Eye (tissue), 1 donor: Measurements from ENCODE around the gene TBX19.
"Not testable (repeated sequence)": the region's sequence is repeated elsewhere in the genome, so short reads cannot be mapped to it uniquely, and the experiment has no call there.

Experiments used
- DNase-seq: peaks from one replicate; pipeline ENCODE4 v3.0.0-alpha.2; 2015

TBX19 gene

GRCh38 chr1:168320800-168321450 is 40.2 kb downstream of the TBX19 start:
- no peak for DNase-seq

GRCh38 chr1:168321945-168322344 is 41.3 kb downstream of the TBX19 start:
- DNase-seq = no peak

- DNase-seq = no peak
Observed at GRCh38 chr1:168324745-168325425, 44.2 kb downstream of the TBX19 start.

GRCh38 chr1:168328731-168329364 is 48.2 kb downstream of the TBX19 start:
- peak; percentile 57 for DNase-seq

DNA sequence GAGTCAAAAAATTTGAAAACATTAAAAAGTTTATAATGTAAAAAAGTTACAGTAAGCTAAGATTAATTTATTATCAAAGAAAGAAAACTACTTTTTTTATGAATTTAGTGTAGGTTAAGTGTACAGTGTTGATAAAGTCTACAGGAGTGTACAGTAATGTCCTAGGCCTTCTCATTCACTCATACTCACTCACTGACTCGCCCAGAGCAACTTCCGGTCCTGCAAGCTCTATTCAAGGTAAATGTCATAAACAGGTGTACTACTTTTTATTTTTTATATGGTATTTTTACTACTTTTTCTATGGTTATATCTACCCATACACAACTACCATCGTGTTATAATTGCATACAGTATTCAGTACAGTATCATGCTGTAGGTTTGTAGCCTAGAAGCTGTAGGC is 49.6 kb downstream of the TBX19 start:
- DNase-seq = no peak

DNA sequence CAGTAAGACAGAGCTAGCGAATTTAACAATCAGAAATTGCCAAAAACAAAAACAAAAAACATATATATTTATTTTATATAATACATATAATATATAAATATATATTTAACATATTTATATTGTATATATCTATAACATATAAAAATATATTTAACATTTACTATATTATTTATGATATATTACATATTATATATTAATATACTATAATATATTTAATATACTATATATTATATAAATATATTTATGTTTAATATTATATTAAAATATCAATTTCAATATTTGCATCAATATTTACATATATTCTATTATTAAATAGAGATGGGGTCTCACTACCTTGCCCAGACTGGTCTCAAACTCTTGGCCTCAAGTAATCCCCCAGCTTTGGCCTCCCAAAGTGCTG is 50.9 kb downstream of the TBX19 start:
- no peak for DNase-seq

- DNase-seq = no peak
Observed at GRCh38 chr1:168333562-168334276, 53.0 kb downstream of the TBX19 start.

DNA sequence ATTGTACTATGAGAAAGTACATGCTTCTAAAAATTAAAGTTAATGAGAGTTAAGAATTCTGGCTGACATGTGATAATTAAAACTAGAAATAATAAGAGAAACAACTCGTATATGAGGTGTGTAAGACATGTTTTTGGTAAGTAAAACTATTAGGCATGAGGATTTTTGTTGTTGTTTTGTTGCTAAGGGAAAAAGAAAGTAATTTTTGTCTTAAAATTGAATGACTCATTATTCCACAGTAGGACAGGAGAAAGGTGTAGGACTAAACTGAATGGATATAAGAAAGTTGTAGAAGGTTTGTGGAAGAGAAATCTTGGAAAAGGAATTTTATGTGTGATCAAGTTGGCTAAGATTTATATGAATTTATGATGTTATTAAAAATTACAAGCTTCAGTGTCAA is 54.8 kb downstream of the TBX19 start:
- DNase-seq = no peak

- no peak for DNase-seq
Observed at GRCh38 chr1:168338589-168339503, 58.2 kb downstream of the TBX19 start.

- no peak for DNase-seq
Observed at GRCh38 chr1:168340781-168341482, 60.3 kb downstream of the TBX19 start.

DNA sequence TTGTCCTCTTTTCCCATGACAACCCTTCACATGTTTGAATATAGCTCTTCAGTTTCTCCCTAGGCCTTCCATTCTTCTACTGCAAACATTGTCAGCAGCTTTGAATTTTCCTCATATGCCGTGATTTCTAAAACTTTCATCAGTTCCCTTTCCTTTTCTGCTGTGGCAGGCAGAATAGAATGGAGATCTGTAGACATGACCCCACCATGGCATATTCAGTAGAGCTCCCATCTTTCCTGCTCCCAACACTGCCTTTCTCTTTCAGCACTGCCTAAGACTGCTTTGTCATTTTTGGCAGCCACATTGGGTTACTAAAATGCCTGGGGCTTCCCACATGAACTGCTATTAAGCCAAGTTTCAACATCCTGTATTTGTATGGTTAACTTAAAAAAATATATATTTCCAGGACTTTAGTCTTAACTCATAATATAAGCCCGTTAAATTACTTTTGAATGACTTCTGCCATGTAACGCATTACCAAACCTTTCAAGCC is 60.9 kb downstream of the TBX19 start:
- DNase-seq = peak; percentile 33

- peak; percentile 92 for DNase-seq
Observed at GRCh38 chr1:168342572-168343280, 62.0 kb downstream of the TBX19 start.

- DNase-seq = no peak
Observed at GRCh38 chr1:168343566-168343965, 62.9 kb downstream of the TBX19 start.

GRCh38 chr1:168344517-168344916 is 63.8 kb downstream of the TBX19 start:
- DNase-seq = no peak

DNA sequence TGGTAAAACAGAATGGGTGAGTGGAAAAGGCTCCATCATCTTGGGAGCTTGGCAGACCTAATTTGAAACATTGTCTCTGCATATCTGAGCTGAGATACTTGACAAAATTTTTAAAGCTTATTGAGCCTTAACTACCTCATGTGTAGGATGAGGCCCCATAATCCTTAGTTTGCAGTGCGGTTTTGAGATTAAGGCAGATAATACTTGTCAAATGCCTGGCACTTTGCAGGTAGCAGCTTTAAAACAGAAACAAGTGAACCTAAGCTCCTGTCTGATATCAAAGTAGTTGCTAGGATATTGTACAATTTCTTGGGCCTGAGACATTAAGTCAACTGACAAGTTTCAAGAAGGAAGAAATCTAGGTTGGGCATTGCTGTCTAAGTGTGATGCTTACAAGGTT is 65.3 kb downstream of the TBX19 start:
- no peak for DNase-seq

DNA sequence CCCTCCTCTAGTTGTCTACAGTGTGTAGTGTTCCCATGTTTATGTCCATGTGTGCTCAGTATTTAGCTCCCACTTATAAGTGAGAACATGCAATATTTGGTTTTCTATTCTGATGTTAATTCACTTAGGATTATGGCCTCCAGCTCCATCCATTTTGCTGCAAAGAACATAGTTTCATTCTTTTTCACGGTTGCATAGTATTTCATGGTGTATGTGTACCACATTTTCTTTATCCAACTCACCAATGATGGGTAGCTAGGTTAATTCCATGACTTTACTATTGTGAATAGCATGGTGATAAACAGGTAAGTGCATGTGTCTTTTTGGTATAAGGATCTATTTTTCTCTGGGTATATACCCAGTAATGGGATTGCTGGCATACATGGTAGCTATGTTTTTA is 67.0 kb downstream of the TBX19 start:
- DNase-seq = no peak

- no peak for DNase-seq
Observed at GRCh38 chr1:168348146-168348709, 67.6 kb downstream of the TBX19 start.

- not testable (repeated sequence) for DNase-seq
Observed at GRCh38 chr1:168354335-168355269, 73.9 kb downstream of the TBX19 start.
